ENCODE results near the gene DNAJC16. TPM values are rescaled to one million over a fixed set of nuclear protein-coding genes. Genes with fewer than 3 reads are reported as not detected.

DNAJC16 gene
- total RNA-seq, result 8.2 and 12.2 TPM in 2 replicates

DNA sequence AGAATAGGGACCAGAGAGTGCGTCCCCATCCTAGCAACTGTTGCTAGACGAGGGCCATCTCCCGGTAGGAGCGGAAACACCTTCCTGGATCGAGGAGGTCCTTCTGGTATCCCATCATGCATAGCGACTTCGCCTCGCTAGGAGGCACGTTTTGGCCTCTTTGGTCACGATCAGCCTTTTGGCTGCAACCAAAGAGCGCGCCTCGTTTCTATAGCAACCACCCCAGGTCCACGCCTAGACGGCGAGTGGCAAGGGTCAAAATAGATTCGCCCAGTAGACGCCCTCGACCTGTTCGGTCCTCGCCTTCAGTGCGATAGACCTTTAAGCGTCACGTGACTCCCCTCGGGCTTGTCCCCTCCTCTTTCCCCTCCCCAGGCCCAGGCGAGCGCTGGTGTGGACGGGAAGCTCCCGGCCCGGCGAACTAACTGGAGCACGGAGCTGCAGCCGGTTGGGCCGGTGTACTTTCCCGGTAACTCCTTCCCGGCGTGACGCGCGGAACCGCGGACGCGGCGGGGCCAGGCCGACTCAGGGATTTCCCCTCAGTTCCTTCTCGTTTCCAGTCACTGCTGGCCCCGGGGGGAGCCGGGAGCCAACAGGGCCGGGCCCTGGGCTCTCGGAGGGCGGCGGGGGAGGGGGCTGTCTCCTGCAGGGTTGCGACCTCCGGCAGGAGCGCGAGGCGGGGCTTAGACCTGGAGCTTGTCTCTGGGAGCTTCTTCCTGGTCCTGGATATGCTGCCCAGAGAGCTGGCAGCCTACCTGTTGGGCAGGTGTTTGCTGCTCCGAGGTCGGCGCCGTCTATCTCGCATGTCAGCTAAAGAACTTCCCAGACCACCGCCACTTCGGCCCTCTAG is at the start of gene DNAJC16:
TSS of gene DNAJC16 (plus strand) at position 359 of the 850 bp plus-strand sequence. CDS start 2,258 bp downstream, outside the sequence.

DNA sequence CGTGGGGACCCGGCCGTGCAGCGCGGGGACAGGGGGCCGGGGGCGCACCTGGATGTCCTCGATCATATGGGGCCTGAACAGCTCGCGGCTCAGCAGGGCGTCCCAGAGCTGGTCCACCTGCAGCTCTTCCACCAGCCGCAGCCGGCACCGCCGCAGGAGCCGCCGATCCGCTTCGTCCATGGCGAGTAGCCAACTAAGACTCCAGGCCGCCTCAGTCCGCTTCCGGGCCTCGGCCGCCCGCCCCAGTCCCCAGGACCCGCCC is 2.7 kb upstream of the DNAJC16 start, which contains the start of gene CASP9:
TSS of gene CASP9 (minus strand) at position 195 of the 262 bp plus-strand sequence. CDS start at position 180, 15 bp downstream.

DNA sequence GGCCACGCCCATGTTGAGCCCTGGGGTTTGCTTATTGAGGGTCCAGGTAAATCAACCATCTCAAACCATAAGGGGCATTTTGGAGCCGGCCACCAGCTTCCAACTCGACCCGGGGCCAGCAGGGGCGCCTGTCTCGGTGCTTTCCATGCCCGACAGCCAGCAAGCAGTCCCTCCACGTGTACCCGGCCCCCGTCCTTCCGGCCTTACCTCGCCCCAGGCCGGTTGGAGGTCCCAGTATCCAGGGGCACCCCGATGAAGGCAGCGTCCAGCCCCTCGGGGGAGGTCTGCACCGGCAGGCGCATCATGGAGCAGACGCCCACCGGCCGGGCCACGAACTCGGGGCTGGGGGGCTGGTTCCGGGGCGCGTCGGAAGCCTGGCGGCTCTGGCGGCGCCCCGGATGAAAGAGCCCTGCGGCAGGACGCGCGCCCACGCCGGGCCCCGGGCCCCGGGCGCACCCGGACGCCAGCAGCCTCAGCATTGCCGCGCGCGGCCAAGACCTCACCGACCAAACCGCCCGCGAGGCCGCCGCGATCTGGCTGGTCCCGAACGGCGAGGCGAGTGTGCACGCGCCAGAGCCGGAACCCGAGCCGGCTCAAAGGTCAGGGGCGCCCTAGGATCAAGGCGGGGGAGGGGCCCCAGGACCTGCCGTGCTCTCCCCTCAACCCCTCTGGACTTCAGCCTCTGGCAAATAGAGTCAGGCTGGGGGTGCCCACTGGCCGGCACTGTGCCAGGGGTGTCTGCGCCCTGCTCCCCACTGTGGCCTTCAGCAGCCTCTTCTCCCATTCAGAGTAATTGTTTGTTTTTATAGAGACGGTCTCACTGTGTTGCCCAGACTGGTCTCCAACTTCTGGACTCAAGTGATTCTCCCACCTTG is 58.1 kb downstream of the DNAJC16 start, which contains the start of gene AGMAT:
TSS of gene AGMAT (minus strand) at position 563 of the 875 bp plus-strand sequence. CDS start at position 479, 84 bp downstream.

DNA sequence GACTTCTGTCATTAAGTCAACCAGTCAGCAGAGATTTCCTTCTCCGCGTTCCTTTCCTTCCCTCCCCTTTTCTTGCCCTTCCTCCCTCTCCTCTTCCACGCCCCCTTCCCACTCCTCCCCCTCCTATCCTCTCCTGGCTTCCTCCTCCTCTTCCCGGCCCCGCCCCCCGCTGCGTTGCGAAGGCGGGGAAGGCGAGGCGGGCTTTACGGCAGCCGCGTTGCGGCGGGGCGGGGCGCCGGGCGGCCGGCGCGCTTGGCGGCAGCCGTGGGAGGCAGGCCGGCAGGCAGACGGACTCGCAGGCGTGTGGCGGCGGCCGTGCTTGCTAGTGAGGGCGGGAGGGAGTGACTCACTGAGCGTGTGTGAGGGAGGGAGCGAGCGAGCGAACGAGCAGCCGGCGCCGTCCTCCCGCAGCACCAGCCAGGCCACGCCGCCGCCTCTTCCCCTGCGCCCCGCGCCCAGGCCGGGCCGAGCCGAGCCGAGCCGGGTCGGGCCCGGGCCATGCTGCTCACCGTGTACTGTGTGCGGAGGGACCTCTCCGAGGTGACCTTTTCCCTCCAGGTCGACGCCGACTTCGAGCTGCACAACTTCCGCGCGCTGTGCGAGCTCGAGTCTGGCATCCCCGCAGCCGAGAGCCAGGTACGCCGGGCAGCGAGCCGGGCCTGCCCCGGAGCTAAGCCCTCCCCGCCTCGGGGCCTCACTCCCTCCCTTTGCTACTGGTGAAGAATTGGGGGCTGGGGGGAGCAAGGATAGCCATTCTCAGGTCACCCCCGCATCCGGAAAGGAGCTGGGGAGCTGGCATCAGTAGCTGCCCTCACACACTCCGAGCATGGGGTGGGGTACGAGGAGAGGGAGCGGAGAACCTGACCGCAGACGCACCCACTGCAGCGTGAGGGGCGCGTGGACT is 90.8 kb downstream of the DNAJC16 start, which contains the start of gene DDI2:
TSS of gene DDI2 (plus strand) at position 286 of the 904 bp plus-strand sequence. CDS start at position 499, 213 bp downstream.

Other genes with a start within 250 kb of the DNAJC16 start
- 132 and 167 TPM in 2 replicates for gene EFHD2, start 117.0 kb upstream of the DNAJC16 start, total RNA-seq
- not detected in 2 replicates for gene CTRC, start 88.4 kb upstream of the DNAJC16 start, total RNA-seq
- gene CELA2A, start 70.1 kb upstream of the DNAJC16 start, total RNA-seq, result not detected in 2 replicates
- gene CELA2B, start 50.7 kb upstream of the DNAJC16 start, total RNA-seq, result not detected in 2 replicates
- gene CASP9, start 2.6 kb upstream of the DNAJC16 start, total RNA-seq, result 3.7 and 6.6 TPM in 2 replicates
- 5.5 and 7.6 TPM in 2 replicates for gene AGMAT, start 58.2 kb downstream of the DNAJC16 start, total RNA-seq
- gene DDI2, start 90.6 kb downstream of the DNAJC16 start, total RNA-seq, result 6.4 and 8.6 TPM in 2 replicates
- gene PLEKHM2, start 157.5 kb downstream of the DNAJC16 start, total RNA-seq, result 27.6 and 35.4 TPM in 2 replicates
- gene SLC25A34, start 209.4 kb downstream of the DNAJC16 start, total RNA-seq, result 0.30 and 1.1 TPM in 2 replicates
- not detected in 2 replicates for gene TMEM82, start 215.7 kb downstream of the DNAJC16 start, total RNA-seq
- gene FBLIM1, start 231.9 kb downstream of the DNAJC16 start, total RNA-seq, result 154 and 198 TPM in 2 replicates

All from hair follicular keratinocyte (primary cell).